GM12892 (cell line): ENCODE measurements around the gene TNFRSF1A.
"Not testable (repeated sequence)": the region's sequence is repeated elsewhere in the genome, so short reads cannot be mapped to it uniquely, and the experiment has no call there.

Source experiments
- DNase-seq: peaks from one replicate; pipeline ENCODE4 v3.0.0; 2011; ENCODE audit not compliant: insufficient read length
- FAIRE-seq: peaks from 2 replicates; lab custom pipeline; 2011; peaks lifted over from hg19 to GRCh38; lab: Jason Lieb, UNC
- POLR2A ChIP-seq: IDR thresholded peaks from 2 replicates; pipeline ENCODE4 v1.6.1; 2011; ENCODE audit warnings: low read depth, low read length, control low read depth
- POLR2AphosphoS5 ChIP-seq: IDR thresholded peaks from 2 replicates; pipeline ENCODE4 v1.6.1; 2011; ENCODE audit warnings: low read depth, low read length, control low read depth
- TAF1 ChIP-seq: IDR thresholded peaks from 2 replicates; pipeline ENCODE4 v1.6.1; 2011; ENCODE audit warnings: low read depth, mild to moderate bottlenecking, control low read depth, low read length, borderline replicate concordance

Gene TNFRSF1A

DNA sequence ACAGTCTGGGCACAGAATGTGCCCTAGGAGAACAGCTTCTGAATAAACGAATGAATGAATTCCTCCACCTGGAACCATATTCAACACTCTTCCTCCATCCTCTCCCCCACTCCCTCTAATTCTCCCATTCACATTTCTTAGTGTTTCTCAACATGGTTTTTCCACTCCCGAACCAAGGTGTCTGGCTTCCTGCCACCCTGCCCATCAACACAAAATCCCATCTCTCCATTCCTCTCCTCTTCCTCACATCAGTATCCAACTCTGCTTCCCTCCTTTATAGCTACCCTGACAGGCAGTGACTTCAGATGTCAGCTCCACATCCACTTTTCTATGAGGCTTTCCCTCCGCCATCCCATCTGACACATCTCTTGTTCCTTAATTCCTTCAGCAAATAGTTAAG, 2.9 kb downstream of the TNFRSF1A start:
- FAIRE-seq (no peak), DNase-seq (no peak)
- no peak for TF ChIP-seq POLR2AphosphoS5
- no peak for TF ChIP-seq POLR2A
- TF ChIP-seq TAF1, result no peak

DNA sequence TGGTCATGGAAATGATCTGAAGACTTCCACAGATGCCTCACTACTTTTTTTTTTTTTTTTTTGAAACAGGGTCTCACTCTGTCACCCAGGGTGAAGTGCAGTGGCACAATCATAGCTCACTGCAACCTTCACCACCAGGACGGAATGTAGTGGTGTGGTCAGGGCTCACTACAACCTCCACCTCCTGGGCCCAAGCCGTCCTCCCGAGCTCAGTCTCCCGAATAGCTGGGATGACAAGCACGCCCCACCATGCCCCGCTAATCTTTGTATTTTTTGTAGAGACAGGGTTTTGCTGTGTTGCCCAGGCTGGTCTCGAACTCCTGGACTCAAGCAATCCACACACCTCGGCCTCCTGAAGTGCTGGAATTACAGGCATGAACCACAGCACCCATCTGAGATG, 3.3 kb downstream of the TNFRSF1A start:
- not testable (repeated sequence) for FAIRE-seq, DNase-seq

DNA sequence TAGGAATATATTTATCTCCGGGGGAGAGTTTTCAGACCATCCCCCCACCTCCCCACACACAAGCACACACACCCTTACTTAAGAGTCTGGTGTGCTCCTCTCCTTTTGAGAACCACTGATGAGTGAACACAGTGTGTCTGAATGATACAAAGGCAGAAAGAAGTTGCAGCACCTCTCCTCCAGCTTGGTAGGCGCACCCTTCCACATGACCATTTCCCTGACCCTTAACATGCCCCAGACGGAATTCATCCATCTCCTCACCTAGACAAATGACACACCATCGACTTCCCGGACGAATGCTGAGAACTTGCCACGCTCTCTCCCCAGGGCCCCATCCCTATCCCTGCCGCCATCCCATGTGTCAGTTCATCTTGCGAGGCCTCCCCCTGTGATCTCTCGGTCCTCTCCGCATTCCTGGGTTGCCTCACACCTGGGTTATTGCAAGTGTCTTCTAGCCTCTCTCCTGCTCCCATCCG, 3.9 kb downstream of the TNFRSF1A start:
- TF ChIP-seq POLR2A, result no peak
- FAIRE-seq (no peak), DNase-seq (no peak)

DNA sequence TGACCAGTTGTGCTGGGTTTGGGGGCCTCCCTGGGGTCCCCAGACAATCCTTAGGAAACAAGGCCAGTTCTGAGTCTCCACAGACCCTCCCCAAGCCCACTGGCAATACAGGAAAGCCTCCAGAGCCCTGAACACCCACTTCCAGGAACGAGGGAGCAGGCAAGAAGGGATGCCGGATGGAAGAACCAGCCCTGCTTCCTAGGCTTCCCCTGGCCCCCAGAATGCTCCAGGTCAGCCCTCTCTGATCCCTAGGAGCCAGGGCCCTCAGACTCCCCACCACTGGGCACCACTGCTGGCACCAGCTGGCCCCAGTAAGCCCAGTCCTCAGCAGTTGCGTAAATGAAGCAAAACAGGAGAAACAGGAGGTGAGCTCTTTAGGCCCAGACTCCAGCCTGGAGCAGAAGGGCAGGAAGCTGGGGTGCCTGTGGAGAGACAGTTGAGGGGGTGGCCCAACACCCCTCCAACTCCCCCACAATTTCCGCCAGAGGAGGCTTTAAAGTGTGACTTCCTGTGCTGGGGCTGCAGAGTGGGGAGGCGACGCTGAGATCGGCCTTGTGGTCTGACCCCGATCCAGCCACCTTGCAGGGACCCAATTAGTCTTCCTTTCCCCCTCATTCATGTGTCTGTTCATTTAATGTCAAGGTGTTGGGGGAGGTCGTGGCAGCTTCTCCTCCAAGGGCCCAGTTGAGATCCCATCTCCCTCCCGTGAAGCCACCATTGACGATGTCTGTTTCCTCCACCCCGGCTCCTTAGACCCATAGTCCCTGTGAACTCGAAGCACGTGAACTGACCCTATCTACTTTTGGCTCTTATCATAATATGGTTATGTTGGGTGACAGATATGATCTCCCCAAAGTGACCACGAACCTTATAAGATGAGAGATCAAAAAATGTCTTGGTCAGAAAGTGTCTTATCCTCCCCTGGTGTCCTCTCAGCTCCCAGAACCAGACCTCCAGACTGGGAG, 4.7 kb downstream of the TNFRSF1A start:
- FAIRE-seq (no peak), DNase-seq (no peak)
- no peak for TF ChIP-seq TAF1
- no peak for TF ChIP-seq POLR2AphosphoS5
- TF ChIP-seq POLR2A, result no peak

DNA sequence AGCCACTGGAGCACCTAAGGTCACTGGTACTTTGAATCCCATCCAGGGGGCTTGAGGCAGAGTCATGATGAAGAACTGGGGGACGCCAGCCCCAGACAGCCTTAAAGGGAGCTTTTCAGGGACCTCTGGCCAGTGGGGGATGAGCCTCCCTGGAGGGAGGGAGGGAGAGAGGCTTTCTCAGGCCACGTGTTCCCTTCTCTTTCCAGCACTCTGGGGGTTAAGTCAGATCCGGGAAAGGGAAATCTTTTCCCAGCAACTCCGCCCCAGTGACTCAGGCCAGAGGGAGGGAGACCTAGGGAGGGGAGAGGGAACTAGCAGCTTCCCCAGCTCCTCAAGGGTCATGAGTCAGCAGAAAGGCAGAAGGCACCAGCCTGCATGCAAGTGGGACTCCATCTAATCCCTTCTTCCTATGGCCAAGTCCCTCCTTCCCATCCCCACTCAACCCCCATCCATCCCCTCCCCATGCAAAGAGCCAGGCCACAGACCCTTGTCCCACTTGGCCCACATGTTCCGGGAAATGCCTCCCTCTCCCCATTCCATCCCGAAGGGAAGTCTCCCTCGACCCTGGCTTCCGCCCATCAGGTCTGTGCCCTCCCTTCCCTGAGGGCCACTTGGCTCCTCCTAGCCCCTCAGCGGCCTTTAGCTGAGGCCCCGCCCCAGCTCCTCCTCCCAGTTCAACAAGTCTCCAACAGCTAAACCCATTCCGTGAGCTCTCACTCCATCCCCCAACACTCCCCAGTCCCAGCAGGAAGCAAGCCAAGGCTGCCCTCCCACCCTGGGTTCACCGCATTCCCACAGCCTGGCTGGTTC, 5.6 kb downstream of the TNFRSF1A start:
- no peak for DNase-seq
- FAIRE-seq, result peak; percentile 72
- TF ChIP-seq POLR2AphosphoS5, result no peak
- no peak for TF ChIP-seq POLR2A
- no peak for TF ChIP-seq TAF1

DNA sequence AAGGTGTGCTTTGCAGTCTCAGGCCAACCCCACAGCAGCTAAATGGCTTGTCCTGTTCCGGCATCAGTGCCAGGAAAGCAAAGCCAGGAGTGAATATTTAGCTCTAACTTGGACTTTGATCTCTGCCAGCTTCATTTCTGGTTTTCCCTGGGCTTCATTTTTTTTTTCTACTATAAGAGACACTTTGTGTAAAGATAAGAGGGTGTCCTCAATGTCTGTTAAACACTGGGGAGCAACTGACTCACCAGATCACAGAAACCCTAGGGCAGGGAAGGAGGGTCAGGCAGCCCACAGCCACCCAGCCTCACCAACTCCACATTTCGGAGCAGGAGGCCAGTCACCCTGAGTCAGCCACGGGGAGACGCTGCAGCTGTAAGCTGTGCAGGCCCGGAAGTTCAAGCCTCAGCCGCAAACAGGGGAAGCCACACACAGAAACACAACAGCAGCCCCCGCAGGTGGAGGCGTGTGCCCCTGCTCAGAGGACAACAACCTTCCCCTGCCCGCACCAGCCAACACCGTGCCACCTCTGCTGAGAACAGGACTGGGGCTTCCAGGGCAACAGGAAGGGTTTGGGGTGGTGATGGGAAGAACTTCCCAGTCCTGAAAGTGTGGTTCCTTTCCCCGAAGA, 6.3 kb downstream of the TNFRSF1A start:
- peak; percentile 90 for FAIRE-seq
- DNase-seq, result peak; percentile 94
- TF ChIP-seq TAF1 (peak; percentile 45; the same call in 1 of the 2 replicates), POLR2A (peak; percentile 50; the same call in 1 of the 2 replicates), POLR2AphosphoS5 (no peak)

DNA sequence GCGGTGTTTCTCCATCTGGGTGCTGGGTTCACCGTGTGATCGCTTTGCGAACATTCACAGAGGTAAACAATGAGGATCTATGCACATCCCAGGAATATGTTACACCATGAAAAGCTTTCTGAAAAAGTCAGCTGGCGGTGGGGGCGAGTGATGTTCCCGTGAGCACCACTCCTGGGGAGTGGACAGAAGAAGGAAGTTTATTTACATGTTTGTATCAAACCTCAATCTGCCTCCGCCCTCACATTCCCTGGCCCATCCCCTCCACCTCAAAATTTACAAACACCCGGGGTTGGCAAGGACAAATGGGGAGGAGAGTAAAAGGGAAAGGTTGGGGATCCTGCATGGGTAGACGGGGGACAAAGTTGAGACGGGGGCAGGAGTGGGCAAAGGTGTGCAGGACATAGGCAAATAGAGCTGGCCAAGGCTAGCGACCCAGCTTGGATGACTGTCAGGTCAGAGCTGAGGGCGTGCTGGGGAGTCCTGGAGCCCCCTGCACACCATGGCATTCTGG, 6.9 kb downstream of the TNFRSF1A start:
- TF ChIP-seq POLR2A (no peak), POLR2AphosphoS5 (no peak), TAF1 (no peak)
- FAIRE-seq (no peak), DNase-seq (no peak)

DNA sequence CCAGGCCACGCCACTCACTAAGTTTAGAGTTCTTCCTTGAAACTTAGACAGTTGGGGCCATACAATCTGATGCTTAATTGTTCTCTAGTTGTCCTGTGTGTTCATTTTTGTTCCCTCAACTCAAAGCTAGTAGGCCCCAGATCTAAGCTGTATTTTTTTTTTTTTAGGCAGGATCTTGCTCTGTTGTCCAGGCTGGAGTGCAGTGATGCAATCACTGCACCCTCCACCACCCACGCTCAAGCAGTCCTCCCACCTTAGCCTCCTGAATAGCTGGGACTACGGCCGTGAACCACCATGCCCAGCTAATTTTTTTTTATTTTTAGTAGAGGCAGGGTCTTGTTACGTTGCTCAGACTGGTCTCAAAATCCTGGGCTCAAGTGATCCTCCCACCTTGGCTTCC, 7.5 kb downstream of the TNFRSF1A start:
- FAIRE-seq (no peak), DNase-seq (no peak)
- no peak for TF ChIP-seq TAF1

DNA sequence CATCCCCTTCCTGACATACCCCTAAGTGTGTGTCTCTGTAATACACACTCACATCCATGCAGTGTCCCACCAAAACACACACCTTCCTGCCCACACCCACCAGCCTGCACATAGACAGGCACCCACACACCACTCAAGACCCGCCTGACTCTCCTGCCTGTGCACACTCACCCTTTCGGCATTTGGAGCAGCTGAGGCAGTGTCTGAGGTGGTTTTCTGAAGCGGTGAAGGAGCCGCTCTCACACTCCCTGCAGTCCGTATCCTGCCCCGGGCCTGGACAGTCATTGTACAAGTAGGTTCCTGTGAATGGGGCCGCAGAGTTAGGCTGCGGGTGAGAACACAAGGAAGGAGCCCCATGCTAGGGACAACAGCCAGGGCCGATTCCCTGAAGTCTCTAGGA, 8.3 kb downstream of the TNFRSF1A start:
- FAIRE-seq (no peak), DNase-seq (no peak)
- no peak for TF ChIP-seq POLR2A
- no peak for TF ChIP-seq POLR2AphosphoS5
- TF ChIP-seq TAF1, result no peak

DNA sequence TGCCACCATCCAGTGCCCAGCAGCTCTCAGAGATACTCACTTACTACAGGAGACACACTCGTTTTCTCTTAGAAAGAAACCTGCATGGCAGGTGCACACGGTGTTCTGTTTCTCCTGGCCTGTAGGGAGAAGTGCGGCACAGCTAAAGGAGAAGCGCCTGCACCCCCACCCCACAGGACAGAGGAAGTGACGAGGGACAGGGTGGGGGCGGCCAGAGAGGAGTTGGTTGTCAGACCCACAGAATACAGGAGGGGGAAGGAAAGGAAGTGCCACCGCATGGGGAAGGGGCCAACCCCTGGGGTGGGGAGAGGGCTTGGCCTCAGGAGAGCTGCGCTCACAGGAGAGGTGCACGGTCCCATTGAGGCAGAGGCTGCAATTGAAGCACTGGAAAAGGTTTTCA, 8.8 kb downstream of the TNFRSF1A start:
- TF ChIP-seq POLR2A (no peak), POLR2AphosphoS5 (no peak), TAF1 (no peak)
- no peak for DNase-seq
- no peak for FAIRE-seq

DNA sequence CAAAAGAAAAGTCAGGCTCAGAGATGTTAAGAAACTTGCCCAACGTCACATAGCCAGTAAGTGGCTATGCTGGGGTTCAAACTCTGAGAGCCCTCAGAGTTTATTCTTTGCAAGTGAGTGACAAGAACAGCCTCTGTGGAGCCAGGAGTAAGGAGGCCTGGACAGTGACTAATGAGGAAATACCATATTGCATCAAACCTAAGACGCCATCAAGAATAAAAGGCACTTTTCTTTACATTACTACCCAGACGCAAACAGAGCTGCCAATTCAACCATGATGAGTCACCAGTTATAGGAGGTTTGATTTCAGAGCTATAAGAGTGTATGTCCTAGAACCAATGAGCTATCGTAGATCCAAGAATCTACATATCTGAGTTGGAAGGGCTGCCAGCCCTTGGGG, 9.4 kb downstream of the TNFRSF1A start:
- DNase-seq (no peak), FAIRE-seq (no peak)
- TF ChIP-seq POLR2A (no peak), POLR2AphosphoS5 (no peak), TAF1 (no peak)

DNA sequence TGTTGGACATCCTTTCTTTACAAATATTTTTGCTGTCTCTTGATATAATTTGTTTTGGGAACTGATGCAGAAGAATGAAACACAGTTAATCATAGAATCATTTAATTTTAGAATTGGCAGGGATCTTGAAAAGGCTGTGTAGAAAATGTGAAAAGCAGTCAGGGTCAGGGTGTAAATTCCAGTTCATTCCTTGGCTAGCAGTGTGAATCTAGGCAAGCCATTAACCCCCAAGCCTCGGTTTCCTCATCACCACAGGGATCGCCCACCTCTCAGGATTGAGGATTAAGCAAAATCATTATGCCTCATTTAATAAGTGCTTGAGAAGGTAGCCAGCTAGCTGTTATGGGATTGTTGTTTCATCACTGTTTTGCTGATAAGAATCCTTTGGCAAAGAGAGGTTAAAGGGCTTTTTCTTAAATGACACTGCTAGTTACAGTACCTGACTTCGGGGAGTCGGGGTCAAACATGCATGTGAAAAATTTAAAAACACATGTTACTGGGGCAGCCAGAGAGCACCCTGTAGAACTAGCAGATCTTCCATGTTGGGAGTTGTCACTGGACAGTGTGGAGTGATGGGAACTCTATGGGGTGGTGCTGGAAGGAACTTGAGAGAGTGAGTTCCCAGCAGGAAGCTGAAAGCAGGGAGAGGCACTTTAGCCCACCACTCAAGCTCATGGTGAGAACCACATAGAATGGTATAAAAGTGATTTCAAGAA, 10.7 kb downstream of the TNFRSF1A start:
- no peak for DNase-seq
- TF ChIP-seq TAF1 (no peak), POLR2AphosphoS5 (no peak), POLR2A (no peak)
- FAIRE-seq, result no peak

DNA sequence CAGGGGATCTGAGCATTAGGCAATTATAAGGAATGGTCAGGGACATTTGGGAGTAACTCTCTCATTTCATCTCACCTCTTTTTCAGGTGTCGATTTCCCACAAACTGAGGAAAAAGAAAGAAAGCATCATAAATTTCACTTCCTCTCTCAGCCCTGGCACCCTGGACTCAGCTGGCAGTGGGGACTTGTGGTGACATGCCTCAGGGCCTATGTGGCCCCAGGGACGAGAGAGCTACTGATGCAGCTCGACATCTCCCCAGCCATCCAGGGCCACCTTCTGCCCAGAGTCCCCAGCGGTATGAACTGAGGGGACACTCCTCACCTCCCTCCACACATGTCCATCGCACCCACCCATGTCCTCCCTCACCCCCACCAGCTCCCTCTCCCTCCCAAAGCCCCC, 11.7 kb downstream of the TNFRSF1A start:
- DNase-seq (peak; percentile 60), FAIRE-seq (peak; percentile 84)
- no peak for TF ChIP-seq POLR2A
- no peak for TF ChIP-seq POLR2AphosphoS5
- no peak for TF ChIP-seq TAF1
